GM12801 (cell line): ENCODE measurements around the gene PLVAP.

ENCODE experiments used
- CTCF ChIP-seq: IDR thresholded peaks from one replicate; pipeline ENCODE4 v1.5.1; 2011; ENCODE audit warnings: control low read depth; ENCODE audit not compliant: insufficient read length; ENCODE audit errors: extremely low read depth

The PLVAP gene

DNA sequence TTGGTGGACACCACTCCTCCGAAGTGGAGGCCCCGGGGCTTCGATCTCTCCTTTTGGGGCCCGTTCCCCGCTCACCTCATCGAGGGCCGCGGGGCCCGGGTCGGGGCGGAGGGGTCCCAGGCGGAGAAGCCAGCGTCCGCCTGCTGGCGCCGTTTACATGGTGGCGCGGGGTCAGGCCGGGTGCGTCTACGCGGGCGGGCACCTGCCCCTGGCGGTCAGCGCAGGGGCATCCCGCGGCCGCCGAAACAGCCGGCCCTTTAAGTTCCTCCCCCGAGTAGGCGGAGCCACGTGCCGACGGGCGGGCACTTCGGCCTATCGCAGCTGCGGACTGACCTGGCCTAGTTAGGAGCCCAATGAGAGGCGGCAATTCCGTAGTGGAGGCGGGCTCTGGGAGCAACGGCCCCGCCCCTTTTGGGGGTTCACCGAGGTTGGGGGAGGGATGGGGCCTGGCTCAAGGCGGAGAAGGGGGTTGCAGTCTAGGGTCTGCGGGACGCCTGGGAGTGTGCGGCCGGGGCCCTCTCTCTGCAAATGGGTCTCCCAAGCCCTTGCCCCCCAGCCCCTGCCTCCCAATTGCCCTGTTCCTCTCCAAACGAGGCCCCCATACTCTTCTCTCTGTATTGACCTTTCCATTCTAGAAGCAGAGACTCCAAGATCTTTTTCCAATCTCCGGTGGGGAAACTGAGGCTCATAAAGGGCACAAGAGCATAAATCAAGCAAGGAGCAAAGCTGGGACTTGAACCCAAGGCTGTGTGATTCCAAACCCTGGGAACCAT, 73.8 kb downstream of the PLVAP start, which contains the start of gene ABHD8:
Gene ABHD8, minus strand, starts transcription at position 259 of the 773 bp plus-strand sequence. CDS start 1,809 bp downstream, outside the sequence.
- TF ChIP-seq CTCF: no peak

GRCh38 chr19:17302391-17303166, 74.6 kb downstream of the PLVAP start:
- TF ChIP-seq CTCF: no peak
